ENCODE data around the gene CHD1L.
A peak's percentile ranks its signal among the peaks of the same experiment; 100 is the strongest.
"Not testable (repeated sequence)": the region's sequence is repeated elsewhere in the genome, so short reads cannot be mapped to it uniquely, and the experiment has no call there.

The CHD1L gene

DNA sequence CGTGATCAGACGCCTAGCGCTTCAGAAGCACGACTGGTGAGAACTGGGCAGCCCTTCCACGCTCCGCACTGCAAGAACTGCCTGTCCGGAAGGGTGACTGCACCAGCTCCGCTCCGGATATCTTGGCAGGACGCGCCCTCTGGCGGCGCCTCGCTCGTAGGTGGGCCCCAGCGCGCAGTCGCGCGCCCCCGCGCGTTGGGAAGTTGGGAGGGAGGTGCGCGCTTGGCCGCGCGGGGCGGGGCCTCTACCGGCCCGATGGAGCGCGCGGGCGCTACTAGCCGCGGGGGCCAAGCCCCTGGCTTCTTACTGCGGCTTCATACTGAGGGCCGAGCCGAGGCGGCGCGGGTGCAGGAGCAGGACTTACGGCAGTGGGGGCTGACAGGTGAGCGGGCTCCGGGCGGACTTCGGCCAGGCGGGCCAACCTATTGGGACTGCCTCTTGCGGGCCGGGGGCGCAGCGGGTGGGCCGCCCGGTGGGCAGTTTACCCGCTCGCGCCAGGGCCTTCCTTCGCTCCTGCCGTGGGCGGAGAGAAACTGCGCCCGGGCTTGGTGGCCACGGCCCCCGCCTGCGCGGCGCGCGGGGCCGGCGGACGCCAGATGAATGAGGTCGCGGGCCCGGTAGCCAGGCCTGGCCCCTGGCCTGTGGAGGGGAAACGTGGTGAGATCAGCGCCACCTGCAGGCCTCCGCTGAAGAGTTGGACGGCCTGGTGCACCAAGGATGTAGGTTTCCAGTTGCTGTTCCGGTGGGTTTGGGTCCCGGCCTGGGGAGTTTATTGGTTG lies at the start of gene CHD1L:
CHD1L (plus strand) TSS at position 236 of the 779 bp plus-strand sequence; CDS start at position 256, 20 bp downstream.
- peak; percentile 97 to 98 for DNase-seq

DNA sequence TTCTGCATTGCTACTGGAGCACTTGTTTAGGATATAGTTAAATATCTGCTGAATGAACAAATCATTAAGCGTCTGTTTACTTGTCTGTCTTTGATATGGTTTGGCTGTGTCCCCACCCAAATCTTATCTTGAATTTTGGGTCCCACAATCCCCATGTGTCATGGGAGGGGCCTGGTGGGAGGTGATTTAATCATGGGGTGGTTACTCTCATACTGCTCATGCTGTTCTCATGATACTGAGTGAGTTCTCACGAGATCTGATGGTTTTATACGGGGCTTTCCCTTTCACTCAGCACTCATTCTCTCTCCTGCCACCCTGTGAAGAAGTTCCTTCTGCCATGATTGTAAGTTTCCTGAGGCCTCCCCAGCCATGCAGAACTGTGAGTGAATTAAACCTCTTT lies 45.2 kb upstream of the CHD1L start:
- not testable (repeated sequence) for DNase-seq

DNA sequence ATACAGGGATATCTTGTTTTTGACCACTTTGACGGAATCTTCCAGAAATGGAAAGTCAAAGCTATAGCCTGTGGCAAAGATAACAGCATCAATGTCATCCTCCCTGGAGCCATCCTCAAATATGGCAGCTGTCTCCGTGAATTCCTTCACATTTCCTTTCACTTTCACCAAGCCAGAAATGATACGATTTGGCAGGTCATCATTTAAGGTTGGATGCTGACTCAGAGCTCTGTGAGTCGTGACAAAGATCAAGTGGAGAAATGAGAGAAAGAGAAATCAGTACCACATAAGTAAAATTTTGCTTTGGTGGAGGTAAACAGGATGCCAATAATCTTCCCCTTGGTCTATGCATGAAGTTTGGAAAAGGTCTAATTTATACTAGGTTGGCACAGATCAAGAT lies 41.2 kb upstream of the CHD1L start:
- no peak for DNase-seq

DNA sequence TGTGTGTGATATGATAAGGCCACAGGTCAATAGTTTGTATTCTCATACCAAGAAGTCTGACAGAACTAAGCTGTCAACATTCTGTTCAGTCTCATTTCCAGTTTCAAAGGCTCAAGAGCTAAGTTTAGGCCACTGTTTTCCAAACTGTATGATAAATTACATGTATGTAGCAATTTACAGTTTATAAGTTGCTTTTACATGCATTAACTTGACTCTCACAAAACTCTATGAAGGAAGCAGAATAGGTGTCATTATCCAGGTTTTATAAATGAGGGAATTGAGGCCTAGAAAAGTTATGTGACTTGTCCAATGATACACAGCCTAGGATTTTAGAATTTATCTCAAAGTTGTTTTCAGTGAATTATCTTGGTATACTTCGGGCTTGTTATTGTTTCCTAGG lies 40.7 kb upstream of the CHD1L start:
- DNase-seq = no peak

DNA sequence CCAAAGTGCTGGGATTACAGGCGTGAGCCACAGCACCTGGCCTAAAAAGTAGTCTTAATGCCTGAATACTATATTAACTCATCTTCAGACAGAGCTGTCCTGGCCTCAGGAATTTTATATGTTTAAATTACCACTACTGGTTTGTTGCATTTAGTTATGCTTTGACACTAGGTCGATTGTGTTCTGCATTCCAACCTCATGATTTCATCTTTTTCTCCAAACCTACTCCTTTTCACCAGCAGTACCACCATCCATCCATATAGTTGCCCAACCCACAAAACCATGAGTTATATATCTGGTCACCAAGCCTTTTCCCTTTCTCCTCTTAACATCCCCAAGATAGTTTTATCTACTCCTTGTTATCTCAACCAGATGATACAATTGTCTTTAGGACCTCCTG lies 39.9 kb upstream of the CHD1L start:
- DNase-seq = no peak

DNA sequence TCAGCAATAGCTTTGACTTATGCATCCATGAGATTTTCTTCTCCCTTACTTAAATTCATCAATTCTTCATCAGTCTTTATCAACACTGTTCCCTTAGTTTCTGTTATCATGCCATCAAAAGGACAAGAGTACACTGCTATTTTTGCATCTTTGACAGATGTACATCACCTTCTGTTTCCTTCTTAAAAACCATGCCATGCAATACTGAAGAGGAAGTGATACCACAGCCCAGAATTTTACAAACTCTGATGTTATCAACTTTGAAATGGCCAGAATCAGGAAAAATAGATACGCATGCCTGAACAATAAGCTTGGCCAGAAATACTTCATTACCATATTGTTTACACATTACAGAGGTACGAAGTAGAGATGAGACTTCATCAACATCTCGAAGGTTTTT lies 38.4 kb upstream of the CHD1L start:
- no peak for DNase-seq

DNA sequence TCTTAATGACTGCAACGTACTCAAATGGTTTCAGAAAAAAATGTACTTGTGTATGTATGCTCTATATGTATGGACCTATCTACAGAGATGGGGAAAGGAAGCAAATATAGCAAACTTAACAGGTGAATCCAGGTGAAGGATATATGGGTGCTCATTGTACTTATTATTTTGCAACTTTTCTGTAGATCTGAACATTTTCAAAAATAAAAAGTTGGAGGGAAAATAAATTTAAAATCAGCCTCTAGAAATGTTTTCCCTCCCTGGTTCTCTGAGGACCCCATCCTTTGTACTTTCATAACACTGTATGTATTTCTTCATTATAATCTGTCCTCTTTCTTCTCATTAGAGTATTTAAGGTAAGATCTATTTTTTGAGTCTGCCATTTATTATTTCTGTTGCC lies 35.3 kb upstream of the CHD1L start:
- no peak for DNase-seq

DNA sequence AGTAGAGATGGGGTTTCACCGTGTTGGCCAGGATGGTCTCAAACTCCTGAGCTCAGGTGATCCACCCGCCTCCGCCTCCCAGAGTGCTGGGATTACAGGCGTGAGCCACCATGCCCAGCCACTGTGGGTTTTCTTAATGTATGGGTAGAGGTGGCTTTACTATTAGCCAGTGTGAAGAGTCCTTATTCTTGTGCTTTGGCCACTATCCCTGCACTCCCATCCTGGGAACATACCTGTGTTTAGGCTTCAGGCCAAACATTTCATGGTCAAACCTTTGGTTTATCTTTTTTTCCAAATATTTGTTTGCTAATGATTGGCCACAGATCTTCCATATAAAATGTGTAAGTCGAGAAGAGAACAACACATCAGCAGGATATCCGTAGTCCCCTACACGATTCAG lies 33.9 kb upstream of the CHD1L start:
- DNase-seq = no peak

DNA sequence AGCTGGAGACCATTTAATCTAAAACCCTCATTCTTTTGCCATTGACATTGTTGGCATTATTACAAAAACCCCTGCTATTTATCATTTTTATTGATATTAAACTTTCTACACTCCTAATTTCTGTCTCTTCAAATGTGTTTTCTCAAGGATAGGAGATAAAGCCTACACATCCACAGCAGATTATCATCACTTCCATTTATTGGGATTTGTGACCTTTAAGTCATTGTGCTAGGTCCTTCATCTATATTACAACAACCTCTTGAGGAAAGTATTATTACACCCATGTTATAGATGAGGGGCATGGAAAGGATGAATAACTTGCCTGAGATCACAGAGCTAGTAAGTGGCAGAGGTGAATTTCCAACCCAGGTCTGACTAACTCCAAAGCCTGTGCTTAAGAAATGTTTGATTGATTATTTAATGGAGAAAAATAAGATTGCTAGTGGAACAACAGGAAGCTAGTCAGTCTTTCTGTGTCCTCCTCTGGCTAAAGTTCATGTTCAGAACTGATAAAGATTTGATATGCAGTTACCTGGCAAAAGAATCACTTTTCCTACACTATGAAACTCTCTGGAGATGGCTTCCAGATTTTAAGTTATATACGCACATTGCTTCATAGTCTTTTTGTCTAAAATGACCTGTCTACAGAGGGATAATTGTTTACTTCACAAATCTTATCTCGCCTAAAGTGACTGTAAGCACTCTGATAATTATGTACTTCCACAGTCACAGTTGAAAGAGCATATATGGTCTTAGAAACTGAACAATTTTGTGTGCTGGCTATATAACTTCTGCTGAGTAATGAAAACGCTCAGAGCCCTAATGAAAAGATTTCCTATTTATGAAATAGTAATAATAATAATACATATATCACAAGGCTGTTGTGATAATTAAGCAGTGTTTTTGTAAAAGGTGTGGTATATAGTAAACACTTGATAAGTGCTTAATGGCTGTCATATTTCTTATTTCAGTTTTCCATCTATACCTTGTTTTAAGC lies 32.4 kb upstream of the CHD1L start:
- DNase-seq = no peak

DNA sequence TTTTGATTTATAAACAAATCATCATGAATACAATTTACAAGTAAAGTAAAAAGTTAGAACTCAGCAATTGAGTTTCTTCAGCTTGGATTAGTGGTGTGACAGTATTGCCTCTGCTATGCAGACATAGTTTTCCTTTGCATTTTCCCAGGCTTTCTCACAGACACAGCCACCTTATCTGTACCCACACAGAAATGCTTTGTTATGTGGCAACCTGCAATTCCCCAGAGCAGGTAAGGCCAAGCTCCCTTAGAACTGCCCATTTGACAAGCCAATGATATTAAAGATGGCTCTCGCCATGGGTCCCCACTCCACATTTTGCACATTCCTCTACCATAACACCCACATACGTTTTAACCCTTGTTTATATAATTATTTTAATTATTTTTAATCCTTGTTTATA lies 31.5 kb upstream of the CHD1L start:
- no peak for DNase-seq

DNA sequence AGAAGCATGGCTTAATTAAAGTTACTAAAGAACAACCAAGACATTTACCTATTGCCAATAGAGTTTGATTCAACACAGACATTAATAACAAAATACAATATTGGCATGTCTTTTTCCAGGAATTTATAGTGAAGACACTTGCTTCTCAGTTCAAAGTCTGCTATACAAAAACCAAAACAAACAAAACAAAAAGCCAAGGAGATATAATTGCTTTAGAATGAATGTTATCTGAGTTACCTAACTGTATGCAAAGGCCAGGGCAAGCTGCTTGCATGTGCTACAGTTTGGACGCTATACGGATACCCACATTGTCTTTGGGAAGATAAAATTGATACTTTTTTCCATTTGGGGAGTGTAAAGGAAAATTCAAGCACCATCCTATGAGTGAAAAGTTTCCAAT lies 30.9 kb upstream of the CHD1L start:
- no peak for DNase-seq

DNA sequence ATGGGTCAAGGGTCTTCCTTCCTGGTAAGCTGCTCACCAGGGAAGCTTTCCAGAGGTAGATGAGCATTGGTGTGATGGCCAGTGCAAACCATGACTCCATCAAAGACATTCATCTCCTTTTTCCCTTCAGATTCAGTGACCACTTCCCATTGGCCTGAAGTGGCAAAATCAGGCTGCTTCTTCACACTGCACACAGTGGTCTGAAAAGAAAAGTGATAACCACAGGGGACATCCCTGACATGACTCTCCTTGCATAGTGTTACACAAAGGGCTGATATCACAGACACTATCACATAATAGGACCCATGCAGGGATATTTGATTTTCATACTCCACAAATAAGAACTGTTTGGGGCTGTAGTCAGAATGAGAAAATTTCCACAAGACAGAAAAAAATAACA lies 29.2 kb upstream of the CHD1L start:
- no peak for DNase-seq

DNA sequence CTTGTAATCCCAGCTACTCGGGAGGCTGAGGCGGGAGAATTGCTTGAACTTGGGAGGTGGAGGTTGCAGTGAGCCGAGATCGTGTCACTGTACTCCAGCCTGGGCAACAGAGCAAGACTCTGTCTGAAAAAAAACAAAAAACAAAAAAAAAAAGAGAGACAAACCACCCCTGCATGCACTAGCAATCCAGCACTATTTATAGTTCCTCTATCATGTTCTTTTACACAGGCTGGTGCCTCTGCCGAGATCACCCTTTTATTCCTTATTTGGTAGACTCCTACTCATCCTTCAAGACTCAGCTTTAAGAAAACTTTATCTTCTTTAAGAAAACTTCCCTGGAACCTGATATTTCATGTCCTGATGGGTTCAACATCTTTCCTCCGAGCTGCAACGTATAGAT lies 28.2 kb upstream of the CHD1L start:
- no peak for DNase-seq

DNA sequence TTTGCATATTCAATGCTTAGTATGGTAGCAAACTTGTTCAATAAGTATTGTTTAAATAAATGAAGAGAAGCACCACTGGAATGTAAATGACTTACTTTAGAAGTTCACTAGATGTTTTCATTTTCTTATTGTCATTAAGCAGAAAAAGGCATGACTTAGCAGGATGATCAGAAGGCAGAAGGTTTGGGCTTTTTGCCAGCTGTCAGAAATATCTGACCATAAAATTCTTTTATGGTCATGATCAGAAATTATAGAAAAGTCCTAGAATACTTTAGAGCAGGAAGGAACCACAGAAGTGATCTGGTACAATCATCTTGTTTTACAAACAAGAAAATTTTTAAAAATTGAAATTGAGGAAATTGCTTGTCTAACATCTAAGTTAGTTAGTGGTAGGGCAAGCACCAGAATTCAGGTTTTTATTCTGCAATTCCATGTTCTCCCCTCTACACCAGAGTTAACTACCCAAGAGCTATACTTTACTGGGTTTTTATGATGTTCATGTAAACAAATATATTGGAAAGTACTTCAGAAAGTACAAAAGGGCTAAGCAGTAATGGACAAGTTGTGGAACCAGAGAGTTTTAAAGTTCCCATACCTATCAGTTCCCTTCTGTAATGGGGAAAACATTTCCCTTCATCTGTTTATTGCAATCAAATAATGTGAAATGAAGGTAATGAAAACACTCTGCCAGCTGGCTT lies 27.5 kb upstream of the CHD1L start:
- no peak for DNase-seq

DNA sequence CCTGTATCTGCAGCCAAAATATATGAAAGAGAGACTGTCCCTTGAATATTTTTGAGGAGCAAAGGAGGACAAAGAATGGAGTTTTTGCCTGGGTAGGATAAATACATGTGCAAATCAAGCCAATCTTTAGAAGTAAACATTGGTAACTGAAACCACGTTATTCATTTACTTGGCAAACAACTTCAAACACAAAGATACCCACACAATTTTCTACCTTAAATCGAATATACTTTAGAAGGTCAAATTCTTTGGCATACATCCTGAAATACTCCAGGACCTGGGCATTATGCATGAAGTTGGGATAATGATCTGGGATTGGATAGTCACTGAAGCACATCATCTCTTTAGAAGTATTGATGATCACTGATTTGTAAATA lies 27.0 kb upstream of the CHD1L start:
- no peak for DNase-seq

DNA sequence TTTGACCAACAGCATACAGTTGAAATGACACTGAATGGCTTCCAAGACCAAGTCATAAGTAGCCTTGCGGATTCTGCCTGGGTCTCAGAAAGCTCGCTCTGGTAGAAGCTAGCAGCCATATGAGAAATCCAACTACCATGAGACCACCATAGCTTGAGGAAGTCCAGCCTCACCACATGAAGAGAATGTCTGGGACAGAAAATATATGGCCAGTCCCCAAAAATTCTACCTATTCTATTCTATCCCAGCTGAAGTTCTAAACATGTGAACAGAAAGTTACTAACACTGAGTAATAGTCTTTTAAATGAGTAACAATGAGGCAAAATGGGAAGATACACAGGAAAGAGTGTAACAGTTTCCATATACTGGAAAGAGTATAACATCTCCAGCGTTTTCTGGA lies 26.4 kb upstream of the CHD1L start:
- no peak for DNase-seq

DNA sequence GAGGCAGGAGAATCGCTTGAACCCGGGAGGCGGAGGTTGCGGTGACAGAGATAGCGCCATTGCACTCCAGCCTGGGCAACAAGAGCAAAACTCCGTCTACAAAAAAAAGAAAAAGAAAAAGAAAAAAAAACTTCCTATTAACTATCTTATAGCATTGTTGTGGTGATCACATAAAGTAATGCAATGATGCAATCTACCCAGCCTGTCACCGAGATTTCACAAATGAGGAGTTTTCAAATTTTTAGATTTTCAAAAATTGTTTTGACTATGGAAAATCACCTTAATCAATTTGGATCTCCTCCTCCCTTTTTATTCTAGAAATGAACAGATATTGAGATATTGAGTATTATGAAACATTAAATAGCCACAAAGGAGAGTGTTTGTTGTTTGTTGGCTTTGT lies 25.3 kb upstream of the CHD1L start:
- DNase-seq = no peak

DNA sequence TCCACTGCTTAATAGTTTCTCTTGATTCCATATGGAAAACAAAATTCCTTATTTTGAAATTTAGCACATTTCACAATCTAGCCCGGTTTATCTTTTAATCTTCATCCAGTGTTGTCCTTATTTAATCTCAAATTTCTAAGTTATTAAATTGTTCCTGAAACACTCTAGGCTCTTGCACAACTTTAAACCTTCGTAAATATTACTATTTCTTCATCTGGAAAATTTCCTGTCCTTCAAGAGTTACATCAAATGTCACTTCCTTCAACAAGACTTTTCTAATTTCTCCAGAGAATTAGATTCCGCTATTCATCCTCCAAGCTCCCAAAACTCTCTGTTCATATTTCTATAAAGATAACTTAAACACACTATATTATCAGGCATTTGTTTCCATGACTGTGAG lies 23.9 kb upstream of the CHD1L start:
- DNase-seq = no peak

DNA sequence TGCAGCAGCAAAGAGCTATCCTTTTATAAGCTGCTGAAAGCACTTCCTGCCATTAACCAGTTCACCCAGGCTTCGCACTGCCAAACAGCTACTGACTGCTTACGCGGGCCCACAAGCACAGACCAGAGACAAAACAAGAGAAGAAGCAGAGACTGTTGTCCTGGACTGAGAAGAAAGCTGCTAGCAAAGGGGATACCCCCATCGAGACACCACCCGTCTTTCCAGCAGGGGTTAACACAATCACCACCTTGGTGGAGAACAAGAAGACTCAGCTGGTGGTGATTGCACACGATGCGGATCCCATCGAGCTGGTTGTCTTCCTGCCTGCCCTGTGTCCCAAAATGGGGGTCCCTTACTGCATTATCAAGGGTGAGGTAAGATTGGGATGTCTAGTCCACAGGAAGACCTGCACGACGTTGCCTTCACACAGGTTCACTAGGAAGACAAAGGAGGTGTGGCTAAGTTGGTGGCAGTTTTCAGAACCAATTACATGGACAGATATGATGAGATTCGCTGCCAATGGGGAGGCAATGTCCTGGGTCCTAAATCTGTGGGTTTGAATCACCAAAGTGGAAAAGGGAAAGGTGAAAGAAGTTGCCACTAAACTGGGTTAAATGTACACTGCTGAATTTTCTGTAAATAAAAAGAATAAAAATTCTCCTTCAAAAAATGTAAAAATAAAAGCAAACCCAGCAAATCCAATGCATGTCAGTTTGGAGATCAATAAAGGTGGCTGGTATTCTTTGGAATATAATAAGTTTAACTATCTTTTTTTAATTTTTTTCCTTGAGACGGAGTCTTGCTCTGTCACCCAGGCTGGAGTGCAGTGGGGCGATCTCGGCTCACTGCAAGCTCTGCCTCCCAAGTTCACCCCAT lies 18.5 kb upstream of the CHD1L start:
- no peak for DNase-seq

DNA sequence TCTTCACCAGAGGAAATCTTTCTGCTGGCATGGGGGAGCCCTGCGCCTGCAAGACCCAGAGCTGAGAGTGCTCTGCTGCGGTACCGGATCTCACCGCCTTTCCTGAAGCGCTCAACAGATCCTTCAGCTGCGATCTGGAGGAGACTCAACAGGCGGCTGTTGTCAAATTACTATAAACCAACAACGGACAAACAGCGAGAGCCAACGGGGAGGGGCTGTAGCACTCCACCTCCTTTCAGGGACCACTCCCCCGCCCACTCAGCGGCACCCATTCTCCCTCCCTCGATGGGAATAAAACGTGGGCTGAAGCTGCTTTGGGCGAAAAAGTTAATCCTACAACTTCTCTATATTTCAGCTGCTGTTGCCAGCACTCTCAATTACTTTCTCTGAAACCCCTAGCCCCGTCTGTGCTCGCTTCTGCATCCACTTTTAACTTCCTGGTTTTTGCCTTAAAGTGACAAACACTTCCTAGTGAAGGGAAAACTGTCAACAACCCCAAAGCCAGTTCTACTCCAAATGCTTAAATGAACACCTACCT lies 17.2 kb upstream of the CHD1L start, which contains the start of gene FMO5:
FMO5 (minus strand) TSS at position 147 of the 538 bp plus-strand sequence. CDS start 310 bp downstream, outside the sequence.
- no peak for DNase-seq

DNA sequence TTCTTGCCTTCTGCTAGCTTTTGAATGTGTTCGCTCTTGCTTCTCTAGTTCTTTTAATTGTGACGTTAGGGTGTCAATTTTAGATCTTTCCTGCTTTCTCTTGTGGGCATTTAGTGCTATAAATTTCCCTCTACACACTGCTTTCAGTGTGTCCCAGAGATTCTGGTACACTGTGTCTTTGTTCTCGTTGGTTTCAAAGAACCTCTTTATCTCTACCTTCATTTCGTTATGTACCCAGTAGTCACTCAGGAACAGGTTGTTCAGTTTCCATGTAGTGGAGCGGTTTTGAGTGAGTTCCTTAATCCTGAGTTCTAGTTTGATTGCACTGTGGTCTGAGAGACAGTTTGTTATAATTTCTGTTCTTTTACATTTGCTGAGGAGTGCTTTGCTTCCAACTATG lies 11.5 kb upstream of the CHD1L start:
- DNase-seq = not testable (repeated sequence)

DNA sequence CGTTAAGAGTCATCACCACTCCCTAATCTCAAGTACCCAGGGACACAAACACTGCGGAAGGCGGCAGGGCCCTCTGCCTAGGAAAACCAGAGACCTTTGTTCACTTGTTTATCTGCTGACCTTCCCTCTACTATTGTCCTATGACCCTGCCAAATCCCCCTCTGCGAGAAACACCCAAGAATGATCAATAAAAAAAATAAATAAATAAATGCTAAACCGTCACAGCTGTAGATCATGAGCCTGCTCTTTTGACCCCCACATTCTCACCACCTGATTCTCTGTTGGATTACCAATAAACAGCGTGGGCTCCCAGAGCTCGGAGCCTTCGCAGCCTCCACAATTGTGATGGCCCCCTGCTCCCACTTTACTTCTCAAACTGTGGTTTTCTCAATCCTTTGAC lies 8.6 kb upstream of the CHD1L start:
- not testable (repeated sequence) for DNase-seq
